Central memory CD8-positive, alpha-beta T cell (primary cell): ENCODE data around the gene TMEM258.
A peak's percentile ranks its signal among the peaks of the same experiment; 100 is the strongest.

Experiments
- ATAC-seq: fragments of 150-1000 bp; cut with Tn5 transposase; replicated peaks from 2 replicates; pipeline ENCODE4 v1.10.0; 2022; ENCODE audit warnings: mild to moderate bottlenecking, moderate FRiP score, moderate number of reproducible peaks; ENCODE audit not compliant: poor library complexity, severe bottlenecking; ENCODE audit errors: extremely low read depth
- DNase-seq, 2 donors: peaks; one replicate each; pipeline ENCODE4 v3.0.0; 2021; ENCODE audit warnings: low spot score in 2 of 2
- H3K27ac Mint-ChIP-seq: one replicate; pipeline ENCODE4 v1.8.0; 2022; ENCODE audit warnings: low read depth, mild to moderate bottlenecking, moderate library complexity, mixed read lengths
- H3K27me3 Mint-ChIP-seq: one replicate; pipeline ENCODE4 v1.8.0; 2022; ENCODE audit warnings: mixed read lengths
- H3K36me3 Mint-ChIP-seq: one replicate; pipeline ENCODE4 v1.8.0; 2022; ENCODE audit warnings: mild to moderate bottlenecking, moderate library complexity, mixed read lengths; ENCODE audit not compliant: insufficient read depth
- H3K4me1 Mint-ChIP-seq: one replicate; pipeline ENCODE4 v1.8.0; 2022; ENCODE audit warnings: mixed read lengths
- H3K4me3 Mint-ChIP-seq: one replicate; pipeline ENCODE4 v1.8.0; 2022; ENCODE audit warnings: mild to moderate bottlenecking, moderate library complexity, mixed read lengths
- H3K9me3 Mint-ChIP-seq: one replicate; pipeline ENCODE4 v1.8.0; 2022; ENCODE audit warnings: mixed read lengths

Gene TMEM258

DNA sequence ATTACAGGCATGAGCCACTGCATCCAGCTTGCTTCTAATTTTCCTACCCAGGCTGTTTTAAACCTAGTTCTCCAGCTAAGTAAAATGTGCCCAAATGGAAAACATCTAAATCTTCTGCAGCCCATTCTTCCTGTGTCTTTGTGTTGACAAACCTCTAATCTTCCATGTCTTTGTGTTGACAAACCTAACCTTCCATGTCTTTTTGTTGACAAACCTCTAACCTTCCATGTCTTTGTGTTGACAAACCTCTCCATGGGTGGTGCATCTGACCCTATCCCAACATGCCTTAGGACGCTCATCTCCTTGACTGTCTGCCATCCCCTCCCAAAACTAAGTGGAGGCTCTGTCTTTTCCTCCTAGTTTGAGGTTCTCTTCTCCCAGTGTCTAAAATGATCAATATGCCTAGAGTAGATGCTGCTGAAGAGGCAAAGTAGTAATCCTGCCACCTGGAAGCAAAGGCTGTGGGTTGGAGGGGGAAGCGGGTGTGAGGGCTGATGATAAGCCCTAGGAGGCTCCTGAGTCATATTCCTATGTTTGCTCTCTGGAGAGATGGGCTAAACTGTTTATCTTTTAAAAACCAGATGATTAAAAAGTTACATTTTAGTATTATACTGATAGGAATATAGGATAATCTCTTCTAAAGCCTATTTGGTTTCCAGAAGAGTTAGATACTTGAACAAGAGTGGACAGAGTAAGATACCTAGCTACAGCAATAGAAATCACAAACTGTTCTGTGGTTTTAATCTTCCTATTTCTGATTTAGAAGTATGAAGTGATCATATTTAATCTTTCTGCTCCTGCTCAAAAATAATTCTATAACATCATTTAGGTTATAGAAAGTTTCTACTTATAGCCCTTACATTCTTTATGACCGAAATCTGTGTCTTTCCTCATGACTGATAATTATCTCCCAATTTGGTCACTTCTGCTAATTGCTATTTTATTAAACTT lies 8.2 kb upstream of the TMEM258 start:
- H3K27me3 Mint-ChIP-seq, result no peaks in the 10 kb centered on the region
- H3K36me3 Mint-ChIP-seq, result peaks cover 3% of the 10 kb centered on the region
- peaks cover 6% of the 10 kb centered on the region for H3K4me1 Mint-ChIP-seq
- no peaks in the 10 kb centered on the region for H3K9me3 Mint-ChIP-seq
- peak overlapping the region; percentile 30 for H3K27ac Mint-ChIP-seq
- H3K4me3 Mint-ChIP-seq, result no peak overlapping the region
- ATAC-seq, result no peak
- DNase-seq, result no peak

DNA sequence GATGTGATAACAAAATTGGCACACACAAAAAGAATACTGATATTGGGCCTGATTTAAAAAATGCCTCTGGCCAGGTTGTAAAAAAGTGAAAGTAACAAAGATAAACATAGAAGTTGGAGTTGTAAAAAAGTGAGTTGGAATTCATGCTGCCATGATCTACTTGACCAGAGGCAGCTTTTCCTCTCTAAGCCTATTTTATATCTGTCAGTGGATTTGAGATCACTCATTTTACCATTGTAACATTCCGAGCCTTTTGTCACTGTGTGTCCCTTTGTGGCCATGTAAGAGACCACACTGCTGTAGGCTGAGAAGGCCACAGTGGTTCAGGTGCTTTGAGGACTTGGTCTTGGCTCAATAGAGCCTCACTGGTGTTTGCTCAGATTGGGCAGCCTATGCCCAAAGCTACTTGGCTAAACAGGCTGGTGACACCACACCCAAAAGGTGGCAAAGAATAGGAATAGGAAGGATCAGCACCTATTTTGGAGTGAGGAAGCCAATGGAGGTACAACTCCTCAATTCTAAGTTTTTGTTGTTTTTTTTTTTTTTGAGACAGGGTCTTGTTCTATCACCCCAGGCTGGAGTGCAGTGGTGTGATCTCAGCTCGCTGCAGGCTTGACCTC lies 7.4 kb upstream of the TMEM258 start:
- Mint-ChIP-seq H3K36me3 (peaks cover 3% of the 10 kb centered on the region), H3K9me3 (no peaks in the 10 kb centered on the region), H3K27me3 (no peaks in the 10 kb centered on the region), H3K4me3 (no peak overlapping the region), H3K4me1 (peaks cover 6% of the 10 kb centered on the region), H3K27ac (no peak overlapping the region)
- no peak for DNase-seq
- ATAC-seq, result no peak

DNA sequence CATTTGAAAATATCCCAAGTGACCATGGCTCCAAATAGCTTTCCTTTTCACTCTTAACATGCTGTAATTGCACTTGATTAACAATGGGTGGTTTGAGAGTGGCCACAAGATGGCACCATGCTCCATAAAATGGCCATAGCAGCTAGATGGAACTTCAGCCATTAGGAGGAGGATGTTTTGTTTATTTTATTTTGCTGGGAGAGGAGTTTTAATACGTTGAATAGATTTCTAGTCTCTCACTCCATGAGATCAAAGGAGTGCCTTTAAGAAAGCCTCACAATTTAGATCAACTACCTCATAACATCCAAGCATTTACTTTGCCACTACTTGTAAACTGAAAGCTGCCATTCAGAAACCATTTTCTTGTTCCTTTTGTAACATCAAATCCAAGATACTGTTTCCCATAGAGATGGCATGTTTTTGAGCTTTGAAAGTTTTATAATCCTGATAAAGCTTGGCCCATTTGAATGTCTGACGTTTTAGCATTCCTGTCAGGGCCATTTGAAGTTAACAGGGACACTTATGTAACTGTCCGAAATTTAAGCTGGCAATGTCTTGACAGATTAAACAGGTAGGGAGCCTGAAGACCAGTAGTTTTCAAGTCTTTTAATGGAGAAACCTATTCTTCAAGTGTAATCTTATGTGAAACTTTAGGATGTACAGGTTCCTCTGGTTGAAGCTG lies 5.0 kb upstream of the TMEM258 start:
- no peaks in the 10 kb centered on the region for H3K9me3 Mint-ChIP-seq
- DNase-seq (peak; percentile 57 to 61), ATAC-seq (no peak)
- peak overlapping the region; percentile 51 for H3K27ac Mint-ChIP-seq
- H3K4me1 Mint-ChIP-seq, result peaks cover 8% of the 10 kb centered on the region
- H3K4me3 Mint-ChIP-seq, result no peak overlapping the region
- peaks cover 4% of the 10 kb centered on the region for H3K36me3 Mint-ChIP-seq
- no peaks in the 10 kb centered on the region for H3K27me3 Mint-ChIP-seq

DNA sequence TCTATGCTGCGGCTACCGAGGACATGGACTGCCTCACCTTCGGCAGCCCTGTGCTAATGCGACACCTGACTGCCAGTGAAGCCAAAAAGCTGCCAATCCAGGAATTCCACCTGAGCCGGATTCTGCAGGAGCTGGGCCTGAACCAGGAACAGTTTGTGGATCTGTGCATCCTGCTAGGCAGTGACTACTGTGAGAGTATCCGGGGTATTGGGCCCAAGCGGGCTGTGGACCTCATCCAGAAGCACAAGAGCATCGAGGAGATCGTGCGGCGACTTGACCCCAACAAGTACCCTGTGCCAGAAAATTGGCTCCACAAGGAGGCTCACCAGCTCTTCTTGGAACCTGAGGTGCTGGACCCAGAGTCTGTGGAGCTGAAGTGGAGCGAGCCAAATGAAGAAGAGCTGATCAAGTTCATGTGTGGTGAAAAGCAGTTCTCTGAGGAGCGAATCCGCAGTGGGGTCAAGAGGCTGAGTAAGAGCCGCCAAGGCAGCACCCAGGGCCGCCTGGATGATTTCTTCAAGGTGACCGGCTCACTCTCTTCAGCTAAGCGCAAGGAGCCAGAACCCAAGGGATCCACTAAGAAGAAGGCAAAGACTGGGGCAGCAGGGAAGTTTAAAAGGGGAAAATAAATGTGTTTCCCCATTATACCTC lies 3.6 kb upstream of the TMEM258 start:
- no peak for ATAC-seq
- Mint-ChIP-seq H3K4me3 (no peak overlapping the region), H3K27me3 (no peaks in the 10 kb centered on the region), H3K27ac (no peak overlapping the region), H3K4me1 (peaks cover 19% of the 10 kb centered on the region), H3K9me3 (no peaks in the 10 kb centered on the region), H3K36me3 (peaks cover 10% of the 10 kb centered on the region)
- DNase-seq, result no peak

DNA sequence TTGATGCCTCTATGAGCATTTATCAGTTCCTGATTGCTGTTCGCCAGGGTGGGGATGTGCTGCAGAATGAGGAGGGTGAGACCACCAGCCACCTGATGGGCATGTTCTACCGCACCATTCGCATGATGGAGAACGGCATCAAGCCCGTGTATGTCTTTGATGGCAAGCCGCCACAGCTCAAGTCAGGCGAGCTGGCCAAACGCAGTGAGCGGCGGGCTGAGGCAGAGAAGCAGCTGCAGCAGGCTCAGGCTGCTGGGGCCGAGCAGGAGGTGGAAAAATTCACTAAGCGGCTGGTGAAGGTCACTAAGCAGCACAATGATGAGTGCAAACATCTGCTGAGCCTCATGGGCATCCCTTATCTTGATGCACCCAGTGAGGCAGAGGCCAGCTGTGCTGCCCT lies 3.1 kb upstream of the TMEM258 start:
- H3K4me3 Mint-ChIP-seq, result no peak overlapping the region
- no peaks in the 10 kb centered on the region for H3K27me3 Mint-ChIP-seq
- H3K4me1 Mint-ChIP-seq, result peaks cover 19% of the 10 kb centered on the region
- ATAC-seq, result no peak
- DNase-seq, result no peak
- peaks cover 10% of the 10 kb centered on the region for H3K36me3 Mint-ChIP-seq
- no peaks in the 10 kb centered on the region for H3K9me3 Mint-ChIP-seq
- no peak overlapping the region for H3K27ac Mint-ChIP-seq

DNA sequence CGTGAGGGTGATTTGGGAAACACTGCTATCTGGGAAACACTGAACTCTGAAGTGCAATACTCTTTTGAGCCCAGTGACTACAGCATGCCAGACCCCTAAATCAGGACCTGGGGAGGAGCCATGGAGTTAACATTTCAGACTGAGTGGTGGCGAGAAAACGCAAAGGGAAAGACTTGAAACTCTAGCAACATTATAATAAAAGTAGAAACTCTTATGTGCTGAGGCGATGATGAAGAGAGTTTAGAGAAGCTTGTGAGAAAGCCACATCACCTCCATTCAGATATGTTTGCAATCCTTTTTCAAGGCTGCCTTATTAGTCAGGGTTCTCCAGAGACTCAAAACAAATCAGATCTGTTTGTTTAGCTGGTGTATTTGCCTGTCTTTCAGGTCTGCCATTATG lies 2.2 kb upstream of the TMEM258 start:
- peaks cover 27% of the 10 kb centered on the region for H3K4me1 Mint-ChIP-seq

DNA sequence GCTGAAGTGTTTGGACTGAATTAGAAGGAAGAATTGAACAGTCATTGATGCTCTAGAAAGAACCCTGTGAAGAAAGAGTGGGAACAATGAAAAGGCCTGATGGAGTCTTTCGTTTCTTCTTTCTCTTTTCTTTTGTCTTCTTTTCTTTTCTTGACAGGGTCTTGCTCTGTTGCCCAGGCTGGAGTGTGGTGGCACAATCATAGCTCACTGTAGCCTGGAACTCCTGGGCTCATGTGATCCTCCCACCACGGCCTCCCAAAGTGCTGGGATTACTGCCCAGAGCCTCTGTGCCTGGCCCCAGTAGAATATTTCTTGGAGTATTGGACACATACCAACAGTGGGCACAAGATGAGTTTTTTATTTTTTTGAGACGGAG lies 1.4 kb upstream of the TMEM258 start:
- Mint-ChIP-seq H3K36me3 (peaks cover 11% of the 10 kb centered on the region), H3K9me3 (no peaks in the 10 kb centered on the region), H3K27me3 (no peaks in the 10 kb centered on the region), H3K4me3 (peak overlapping the region; percentile 89), H3K27ac (no peak overlapping the region), H3K4me1 (peaks cover 32% of the 10 kb centered on the region)
- DNase-seq, result no peak
- no peak for ATAC-seq

More for the DNA sequence above, 2.2 kb upstream of the TMEM258 start:
- Mint-ChIP-seq H3K36me3 (peaks cover 10% of the 10 kb centered on the region), H3K27me3 (no peaks in the 10 kb centered on the region), H3K27ac (no peak overlapping the region), H3K9me3 (no peaks in the 10 kb centered on the region), H3K4me3 (no peak overlapping the region)
- no peak for DNase-seq
- ATAC-seq, result no peak

DNA sequence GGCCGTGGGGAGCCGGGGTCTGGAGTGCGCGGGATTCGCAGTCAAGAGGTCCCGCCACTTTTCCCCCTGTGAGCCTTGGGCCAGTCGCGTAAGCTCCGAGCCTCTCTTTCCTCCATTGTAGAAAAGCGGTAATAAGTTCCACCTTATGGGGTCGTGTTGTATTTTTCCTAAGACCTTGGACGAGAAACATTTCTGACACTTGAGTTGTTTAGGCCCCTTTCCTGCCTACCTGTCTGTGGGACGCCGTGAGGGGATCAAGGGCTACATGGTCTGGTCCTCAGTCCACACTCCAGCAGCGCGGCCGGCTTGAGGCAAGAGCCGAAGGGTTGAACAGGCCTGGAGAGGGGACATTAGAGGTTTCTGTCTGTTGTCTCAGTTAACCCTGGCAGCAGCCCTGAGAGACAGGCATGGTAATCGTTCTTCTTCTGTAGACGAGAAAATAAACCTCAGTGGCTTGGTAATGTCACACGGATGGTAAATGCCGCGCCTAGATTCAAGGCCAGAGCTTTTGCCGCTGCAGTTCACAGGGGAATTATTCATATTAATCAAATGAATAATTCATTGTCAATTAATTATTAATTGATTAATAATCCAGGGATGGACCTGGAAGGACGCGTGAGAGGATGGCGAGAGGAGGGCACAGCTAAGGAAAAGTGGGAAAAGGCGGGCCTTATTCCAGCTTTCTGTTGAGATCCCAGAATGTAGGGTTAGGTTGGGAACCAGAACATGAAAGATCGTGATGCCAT lies 857 bp upstream of the TMEM258 start:
- no peaks in the 10 kb centered on the region for H3K27me3 Mint-ChIP-seq
- ATAC-seq (peak; percentile 12), DNase-seq (no peak)
- H3K9me3 Mint-ChIP-seq, result no peaks in the 10 kb centered on the region
- peak overlapping the region; percentile 89 for H3K4me3 Mint-ChIP-seq
- peaks cover 12% of the 10 kb centered on the region for H3K36me3 Mint-ChIP-seq
- peaks cover 35% of the 10 kb centered on the region for H3K4me1 Mint-ChIP-seq
- H3K27ac Mint-ChIP-seq, result peak overlapping the region; percentile 96

DNA sequence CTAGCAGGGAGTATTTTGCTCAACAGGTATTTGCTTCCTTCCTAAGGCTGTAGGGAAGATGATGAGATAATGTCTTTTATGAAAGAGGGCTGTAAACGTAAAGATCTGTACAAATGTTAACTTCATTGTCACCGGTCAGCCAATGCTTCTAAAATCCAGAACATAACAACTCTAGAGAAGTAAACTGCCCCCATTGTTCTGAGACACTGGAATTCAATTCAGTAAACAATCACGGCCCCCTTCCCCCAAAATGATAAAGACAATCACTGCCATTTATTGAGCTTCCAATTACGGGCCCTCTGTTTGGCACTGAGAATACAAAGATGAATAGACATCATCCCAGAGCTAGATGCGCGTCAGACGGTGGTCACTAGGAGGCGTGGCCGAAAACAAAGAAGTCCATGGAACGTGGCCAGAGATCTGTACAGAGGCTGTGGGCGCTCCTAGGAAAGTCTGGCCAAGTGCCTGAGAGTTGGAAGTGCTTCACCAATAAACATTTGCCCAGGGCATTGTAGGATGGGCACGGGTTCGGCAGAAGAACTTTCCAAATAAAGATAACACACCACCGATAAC lies 576 bp downstream of the TMEM258 start:
- Mint-ChIP-seq H3K27ac (peak overlapping the region; percentile 96), H3K9me3 (no peaks in the 10 kb centered on the region), H3K27me3 (no peaks in the 10 kb centered on the region), H3K4me1 (peaks cover 32% of the 10 kb centered on the region), H3K4me3 (peak overlapping the region; percentile 89), H3K36me3 (peaks cover 19% of the 10 kb centered on the region)
- DNase-seq (no peak), ATAC-seq (peak; percentile 26)

DNA sequence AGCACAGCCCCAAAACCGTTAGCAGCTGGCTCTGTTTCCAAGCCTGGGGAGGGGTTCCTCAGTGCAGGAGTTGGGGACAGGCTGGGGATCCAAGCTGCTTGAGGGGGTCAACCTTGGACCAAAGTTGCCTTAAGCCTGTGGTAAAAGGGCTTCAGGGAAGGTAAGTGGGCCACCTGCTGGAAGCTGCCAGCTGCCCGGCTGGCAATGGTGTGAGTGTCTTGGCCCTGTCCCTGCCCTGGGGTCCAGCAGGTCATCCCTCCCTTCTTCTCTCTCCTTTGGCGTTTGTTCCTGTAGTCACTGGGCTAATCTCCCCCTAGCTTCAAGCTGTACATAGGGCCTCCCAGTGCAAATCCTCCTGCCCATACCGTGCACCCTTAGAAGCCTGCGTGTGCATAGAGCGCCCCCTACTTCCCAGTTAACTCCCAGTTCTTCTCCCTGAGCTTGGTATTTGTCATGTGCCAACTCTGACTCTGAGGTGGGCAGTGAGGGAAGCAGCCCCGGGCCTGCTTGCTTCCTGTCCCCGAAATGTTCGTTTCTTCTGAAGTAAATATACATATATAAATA lies 4.4 kb downstream of the TMEM258 start:
- DNase-seq (no peak), ATAC-seq (no peak)
- Mint-ChIP-seq H3K9me3 (no peaks in the 10 kb centered on the region), H3K27ac (no peak overlapping the region), H3K4me3 (no peak overlapping the region), H3K4me1 (peaks cover 32% of the 10 kb centered on the region), H3K27me3 (no peaks in the 10 kb centered on the region), H3K36me3 (peaks cover 16% of the 10 kb centered on the region)

DNA sequence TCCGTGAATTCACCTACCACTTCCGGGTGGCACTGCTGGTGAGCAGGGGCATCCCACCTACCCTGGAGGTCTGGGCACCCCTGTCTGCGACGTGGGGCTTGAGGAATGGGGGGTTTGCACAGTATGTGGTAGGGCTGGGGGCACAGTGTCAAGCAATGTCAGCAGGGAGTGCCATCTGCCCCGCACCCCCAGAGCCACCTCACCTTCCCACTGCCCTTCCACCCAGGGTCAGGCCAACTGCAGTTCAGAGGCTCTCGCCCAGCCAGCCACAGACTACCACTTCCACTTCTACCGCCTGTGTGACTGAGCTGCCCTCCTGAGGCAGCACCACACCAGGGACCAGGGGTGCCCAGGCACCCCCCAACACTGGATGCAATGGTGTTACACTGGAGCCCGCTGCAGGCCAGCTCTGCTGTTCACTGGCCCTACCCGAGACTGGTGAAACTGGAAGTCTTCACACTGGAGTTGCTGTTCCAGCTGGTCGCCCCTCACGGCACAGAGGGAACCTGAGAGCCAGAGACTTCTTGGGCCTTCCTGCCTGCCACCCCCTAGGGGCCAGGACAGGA lies 6.5 kb downstream of the TMEM258 start:
- ATAC-seq (no peak), DNase-seq (no peak)
- peaks cover 20% of the 10 kb centered on the region for H3K4me1 Mint-ChIP-seq
- H3K27ac Mint-ChIP-seq, result no peak overlapping the region
- H3K9me3 Mint-ChIP-seq, result no peaks in the 10 kb centered on the region
- no peak overlapping the region for H3K4me3 Mint-ChIP-seq
- no peaks in the 10 kb centered on the region for H3K27me3 Mint-ChIP-seq
- peaks cover 11% of the 10 kb centered on the region for H3K36me3 Mint-ChIP-seq
